B cell (primary cell): ENCODE measurements around the gene STEAP4. TPM values are rescaled to one million over a fixed set of nuclear protein-coding genes. Genes with fewer than 3 reads are reported as not detected.

Experiments used
- ATAC-seq: fragments of 200-7000 bp; cut with Tn5 transposase; one replicate; pipeline ENCODE4 v1.10.0; 2021; ENCODE audit warnings: low read depth, mild to moderate bottlenecking, moderate number of reproducible peaks, moderate library complexity
- CTCF ChIA-PET: fragments of 350-600 bp; sonication (Branson Sonifier 250); formaldehyde crosslinking; loops from one replicate; lab custom pipeline; 2021; ENCODE audit warnings: antibody characterized with exemption, inconsistent platforms; lab: Charles Lee
- POLR2A ChIA-PET: fragments of 350-600 bp; sonication (Branson Sonifier 250); formaldehyde crosslinking; loops from one replicate; lab custom pipeline; 2021; ENCODE audit warnings: antibody characterized with exemption; lab: Charles Lee
- DNase-seq: peaks from one replicate; pipeline ENCODE4 v3.0.0; 2013
- H2AFZ ChIP-seq: 2 replicates; pipeline ENCODE4 v1.6.1; 2012; ENCODE audit warnings: mild to moderate bottlenecking, low read depth, low read length; ENCODE audit not compliant: insufficient read depth, poor library complexity, severe bottlenecking
- H3K27ac ChIP-seq, 2 donors: 1 replicate in 1 of 2; 2 replicates in 1 of 2; pipeline ENCODE4 v1.5.1; 2012 to 2013; ENCODE audit warnings: low read length in 2 of 2, mild to moderate bottlenecking in 2 of 2, moderate library complexity in 1 of 2
- H3K27me3 ChIP-seq, 4 experiments: fragments of 200-600 bp in 1 of 4; sonication (generic) in 1 of 4; replicated peaks in 1 of 4; 1 replicate in 2 of 4; 2 replicates in 2 of 4; pipeline versions ENCODE4 v1.6.1 to v1.7.0; 2013 to 2016; ENCODE audit warnings: low read length in 3 of 4, mild to moderate bottlenecking in 2 of 4, mixed read lengths in 1 of 4, moderate library complexity in 1 of 4; ENCODE audit not compliant: insufficient read depth in 4 of 4, control insufficient read depth in 3 of 4; ENCODE audit errors: control extremely low read depth in 1 of 4
- H3K36me3 ChIP-seq, 2 experiments: replicated peaks in 1 of 2; 1 replicate in 1 of 2; 2 replicates in 1 of 2; pipeline versions ENCODE4 v1.6.1 to v1.7.1; 2013; ENCODE audit warnings: low read length in 1 of 2; ENCODE audit not compliant: insufficient read depth in 2 of 2, control insufficient read depth in 1 of 2; ENCODE audit errors: control extremely low read depth in 1 of 2, extremely low read depth in 1 of 2
- H3K4me1 ChIP-seq, 2 donors: fragments of 200-600 bp in 1 of 2; sonication (generic) in 1 of 2; 1 replicate in 1 of 2; 2 replicates in 1 of 2; pipeline versions ENCODE4 v1.5.1 to v1.6.1; 2013 to 2017; ENCODE audit warnings: low read length in 2 of 2; ENCODE audit not compliant: control insufficient read depth in 2 of 2, insufficient read depth in 2 of 2
- H3K4me2 ChIP-seq: replicated peaks from 2 replicates; pipeline ENCODE3; 2012; ENCODE audit warnings: mild to moderate bottlenecking, low read depth, low read length; ENCODE audit not compliant: poor library complexity, severe bottlenecking
- H3K4me3 ChIP-seq, 5 experiments: fragments of 200-600 bp in 1 of 5; sonication (generic) in 1 of 5; 1 replicate in 3 of 5; 2 replicates in 2 of 5; pipeline versions ENCODE4 v1.5.1 to v1.7.0; 2011 to 2016; ENCODE audit warnings: low read length in 4 of 5, mild to moderate bottlenecking in 4 of 5, low read depth in 2 of 5, control low read depth in 1 of 5, moderate library complexity in 1 of 5; ENCODE audit not compliant: insufficient read depth in 1 of 5; ENCODE audit errors: control extremely low read depth in 1 of 5, extremely low read depth in 1 of 5
- H3K79me2 ChIP-seq: fragments of 200-600 bp; sonication (generic); one replicate; pipeline ENCODE4 v1.6.0; 2016; ENCODE audit warnings: low read length; ENCODE audit not compliant: control insufficient read depth, insufficient read depth
- H3K9ac ChIP-seq: fragments of 200-600 bp; sonication (generic); 2 replicates; pipeline ENCODE4 v1.6.1; 2017; ENCODE audit warnings: mild to moderate bottlenecking, low read length, moderate library complexity
- H3K9me3 ChIP-seq, 3 donors: one replicate each; pipeline versions ENCODE4 v1.6.1 to v1.7.1; 2013; ENCODE audit warnings: low read length in 2 of 3; ENCODE audit not compliant: control insufficient read depth in 2 of 3, insufficient read depth in 1 of 3; ENCODE audit errors: control extremely low read depth in 1 of 3
- H4K20me1 ChIP-seq: 2 replicates; pipeline ENCODE4 v1.6.0; 2012; ENCODE audit warnings: mild to moderate bottlenecking, low read length; ENCODE audit not compliant: insufficient read depth, control insufficient read depth, poor library complexity, severe bottlenecking
- H3K27ac Mint-ChIP-seq: one replicate; pipeline ENCODE4 v1.8.0; 2021; ENCODE audit warnings: mixed read lengths
- H3K27me3 Mint-ChIP-seq: one replicate; pipeline ENCODE4 v1.8.0; 2021; ENCODE audit warnings: mixed read lengths
- H3K4me1 Mint-ChIP-seq: one replicate; pipeline ENCODE4 v1.8.0; 2021; ENCODE audit warnings: mixed read lengths
- H3K4me3 Mint-ChIP-seq: one replicate; pipeline ENCODE4 v1.8.0; 2021; ENCODE audit warnings: mixed read lengths
- H3K9me3 Mint-ChIP-seq: one replicate; pipeline ENCODE4 v1.8.0; 2022; ENCODE audit warnings: mixed read lengths; ENCODE audit not compliant: insufficient read depth
- CTCF ChIP-seq: fragments of 200-600 bp; IDR thresholded peaks from one replicate; pipeline ENCODE4 v1.8.0; 2022; ENCODE audit warnings: antibody characterized with exemption, mild to moderate bottlenecking
- EZH2 ChIP-seq: IDR thresholded peaks from 2 replicates; pipeline ENCODE4 v1.6.1; 2012; ENCODE audit warnings: borderline replicate concordance, low read depth, mild to moderate bottlenecking, moderate library complexity, low read length; ENCODE audit not compliant: insufficient read depth, poor library complexity, severe bottlenecking
- WGBS: methylation state at CpG from one replicate; pipeline ENCODE4 v1.1.5; 2013; ENCODE audit warnings: missing lambda C conversion rate; ENCODE audit not compliant: insufficient coverage; 5-methylcytosine and 5-hydroxymethylcytosine counted together
- intact Hi-C: fragments of 100-400 bp; cut with micrococcal nuclease; formaldehyde crosslinking; loops from one replicate; pipeline ENCODE4 v1.10.0; 2022
- polyA plus RNA-seq: library from polyadenylated mRNA; depleted of rRNA; stranded (reverse); fragments of >200 nt; gene quantifications from 2 replicates; pipeline ENCODE4 v1.2.3, GENCODE V29; 2012
- total RNA-seq, 2 donors: library from RNA; stranded (reverse); fragments of 120-200 nt in 1 of 2; gene quantifications; 1 replicate in 1 of 2; 2 replicates in 1 of 2; pipeline versions ENCODE4 v1.2.3 to v1.2.4, GENCODE V29; 2013 to 2022

STEAP4 gene
- total and polyA plus RNA-seq, 2 donors (not counting 1 experiment from before 2014, with no cell fraction given) = 0.04 TPM; not detected in 1

GRCh38 chr7:88310956-88311674 is 4.4 kb upstream of the STEAP4 start:
- H3K27ac Mint-ChIP-seq = no peak overlapping the region
- ChIA-PET POLR2A (no interaction called here), CTCF (no interaction called here)
- Histone ChIP-seq H4K20me1 (no peaks in the 10 kb centered on the region), H3K27ac (no peak overlapping the region), H3K9me3 (no peaks in the 10 kb centered on the region), H3K4me1 (no peaks in the 10 kb centered on the region), H3K4me3 (no peak overlapping the region), H3K36me3 (no peaks in the 10 kb centered on the region), H3K79me2 (no peaks in the 10 kb centered on the region), H3K9ac (no peak overlapping the region), H3K27me3 (peaks cover 0 to 11% (median 5%) of the 10 kb centered on the region in 4 experiments), H2AFZ (no peak overlapping the region), H3K4me2 (no peak overlapping the region)
- peaks cover 18% of the 10 kb centered on the region for H3K27me3 Mint-ChIP-seq
- H3K4me1 Mint-ChIP-seq = peaks cover 2% of the 10 kb centered on the region
- H3K9me3 Mint-ChIP-seq = no peaks in the 10 kb centered on the region
- H3K4me3 Mint-ChIP-seq = no peak overlapping the region
- TF ChIP-seq EZH2 = no peak
- no peak for TF ChIP-seq CTCF
- DNase-seq (no peak), ATAC-seq (no peak)
- WGBS = 87% methylated on average over 4 of the region's 4 CpGs
- intact Hi-C loops = no loop called here

GRCh38 chr7:88309819-88310218 is 3.1 kb upstream of the STEAP4 start:
- H3K9ac ChIP-seq = no peak overlapping the region
- ChIA-PET POLR2A (no interaction called here), CTCF (no interaction called here)
- peaks cover 0 to 14% (median 5%) of the 10 kb centered on the region in 4 experiments for H3K27me3 ChIP-seq
- no peak for ATAC-seq
- no peak overlapping the region for H3K4me3 ChIP-seq
- H4K20me1 ChIP-seq = no peaks in the 10 kb centered on the region
- no peaks in the 10 kb centered on the region for H3K9me3 ChIP-seq
- intact Hi-C loops = no loop called here
- 100% methylated on average over 1 of the region's 2 CpGs for WGBS
- no peaks in the 10 kb centered on the region for H3K9me3 Mint-ChIP-seq
- no peaks in the 10 kb centered on the region for H3K79me2 ChIP-seq
- H3K4me1 Mint-ChIP-seq = peaks cover 2% of the 10 kb centered on the region
- H3K27ac Mint-ChIP-seq = no peak overlapping the region
- H3K27me3 Mint-ChIP-seq = peaks cover 22% of the 10 kb centered on the region
- H2AFZ ChIP-seq = no peak overlapping the region
- H3K27ac ChIP-seq = no peak overlapping the region
- no peaks in the 10 kb centered on the region for H3K36me3 ChIP-seq
- H3K4me2 ChIP-seq = no peak overlapping the region
- no peak overlapping the region for H3K4me3 Mint-ChIP-seq
- no peak for DNase-seq
- TF ChIP-seq CTCF (no peak), EZH2 (no peak)
- H3K4me1 ChIP-seq = no peaks in the 10 kb centered on the region
